ENCODE data around the gene PON2.
"Not testable (repeated sequence)": the region's sequence is repeated elsewhere in the genome, so short reads cannot be mapped to it uniquely, and the experiment has no call there.

PON2 gene

GRCh38 chr7:95434557-95435421 is at the start of gene PON2:
Gene PON2, minus strand, starts transcription at chr7:95435028. Its CDS starts 77 bp downstream, at chr7:95434951.
- DNase-seq: peak; percentile 95
- in situ Hi-C loops (cut with HindIII; ENCODE audit: low pct_ligation_motif_present, low pct_unique_long_range_greater_than_20kb, low sequenced_read_pairs): no loop called here

- in situ Hi-C loops (cut with HindIII; ENCODE audit: low pct_ligation_motif_present, low pct_unique_long_range_greater_than_20kb, low sequenced_read_pairs): loop anchor here (25.0 kb wide), 2 partner anchors 245 to 1045 kb away; no protein-coding TSS in a partner anchor
- no peak for DNase-seq
Observed at GRCh38 chr7:95482424-95482823, 47.6 kb upstream of the PON2 start.

DNA sequence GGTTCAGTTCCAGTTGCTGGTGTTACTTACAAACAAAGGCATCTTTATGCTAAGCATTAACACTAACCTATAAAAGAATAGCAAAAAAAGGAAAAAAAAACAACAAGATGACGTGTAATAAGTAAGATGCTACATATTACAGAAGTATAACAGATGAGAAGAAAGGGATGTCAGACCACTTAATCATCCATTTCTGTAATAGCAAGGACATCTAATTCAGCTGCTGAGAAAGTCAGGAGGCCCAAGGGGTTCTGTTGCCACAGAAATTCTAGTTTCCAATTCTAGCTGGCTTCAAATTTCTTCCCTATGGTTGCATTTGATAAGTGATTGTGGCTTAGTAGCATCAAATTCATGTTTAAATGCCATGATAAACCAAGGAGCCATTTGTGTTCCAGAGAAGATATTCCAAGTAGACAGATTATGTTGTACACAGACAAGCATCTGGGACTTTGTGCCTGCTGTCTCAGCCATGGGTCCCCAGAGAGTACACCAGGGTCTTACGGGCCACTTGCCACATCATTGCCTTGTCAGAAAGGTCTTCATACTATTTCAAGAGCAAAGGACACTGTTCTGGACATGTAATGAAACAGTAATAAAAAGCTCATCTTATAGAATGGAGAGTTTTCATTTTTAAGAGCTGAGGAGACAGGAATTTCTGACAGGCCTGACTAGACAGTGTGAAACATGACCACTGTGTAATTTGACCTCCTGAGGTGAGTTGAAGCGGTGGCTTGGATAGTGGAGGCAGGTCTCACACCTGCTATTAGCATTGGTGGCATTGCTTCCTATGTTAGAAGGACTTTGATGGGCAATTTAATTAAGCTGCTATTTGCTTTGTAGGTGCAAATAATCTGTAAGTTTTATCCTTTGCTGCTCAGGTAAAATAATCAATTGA is 46.7 kb upstream of the PON2 start:
- DNase-seq: no peak
- in situ Hi-C loops (cut with HindIII; ENCODE audit: low pct_ligation_motif_present, low pct_unique_long_range_greater_than_20kb, low sequenced_read_pairs): loop anchor here (25.0 kb wide), 2 partner anchors 244 to 1044 kb away; no protein-coding TSS in a partner anchor

- DNase-seq: no peak
- in situ Hi-C loops (cut with HindIII; ENCODE audit: low pct_ligation_motif_present, low pct_unique_long_range_greater_than_20kb, low sequenced_read_pairs): loop anchor here (25.0 kb wide), 2 partner anchors 243 to 1043 kb away; no protein-coding TSS in a partner anchor
Observed at GRCh38 chr7:95479992-95480624, 45.3 kb upstream of the PON2 start.

DNA sequence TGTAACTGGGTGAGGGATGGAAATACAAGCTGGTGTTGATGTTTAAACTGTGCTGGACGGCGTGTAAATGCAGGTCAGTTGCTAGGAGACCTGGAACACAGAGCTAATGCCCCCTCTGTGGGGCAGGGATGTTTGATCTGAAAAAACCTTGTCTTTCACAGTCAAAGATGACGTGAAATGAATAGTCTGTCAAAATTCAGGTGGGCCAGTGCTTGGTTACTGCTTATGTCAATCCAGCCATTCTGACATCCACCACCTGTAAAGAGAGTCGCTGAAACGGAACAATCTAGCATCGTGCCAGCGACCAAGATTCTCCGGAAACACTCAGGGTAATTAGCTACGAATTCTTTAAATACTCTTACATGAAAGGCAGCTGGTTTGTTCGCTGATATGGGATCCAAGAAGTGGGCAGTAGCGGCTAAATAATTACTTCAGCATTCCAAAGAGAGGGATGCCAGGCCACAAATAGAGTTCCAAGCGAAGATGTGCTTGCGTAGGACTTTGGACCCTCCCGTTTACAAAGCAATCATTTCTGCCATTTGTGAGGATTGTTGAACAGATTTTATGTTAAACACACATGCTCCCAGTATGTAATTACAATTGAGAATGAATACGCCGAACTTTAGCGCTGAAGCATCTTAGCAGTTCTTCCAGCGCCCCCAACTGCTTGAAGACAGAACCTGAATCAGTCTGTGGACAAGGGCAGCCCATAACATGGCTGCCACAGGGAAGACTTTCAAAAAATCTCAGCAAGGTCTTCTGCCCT is 43.6 kb upstream of the PON2 start:
- in situ Hi-C loops (cut with HindIII; ENCODE audit: low pct_ligation_motif_present, low pct_unique_long_range_greater_than_20kb, low sequenced_read_pairs): loop anchor here (25.0 kb wide), 2 partner anchors 241 to 1041 kb away; no protein-coding TSS in a partner anchor
- peak; percentile 73 for DNase-seq

DNA sequence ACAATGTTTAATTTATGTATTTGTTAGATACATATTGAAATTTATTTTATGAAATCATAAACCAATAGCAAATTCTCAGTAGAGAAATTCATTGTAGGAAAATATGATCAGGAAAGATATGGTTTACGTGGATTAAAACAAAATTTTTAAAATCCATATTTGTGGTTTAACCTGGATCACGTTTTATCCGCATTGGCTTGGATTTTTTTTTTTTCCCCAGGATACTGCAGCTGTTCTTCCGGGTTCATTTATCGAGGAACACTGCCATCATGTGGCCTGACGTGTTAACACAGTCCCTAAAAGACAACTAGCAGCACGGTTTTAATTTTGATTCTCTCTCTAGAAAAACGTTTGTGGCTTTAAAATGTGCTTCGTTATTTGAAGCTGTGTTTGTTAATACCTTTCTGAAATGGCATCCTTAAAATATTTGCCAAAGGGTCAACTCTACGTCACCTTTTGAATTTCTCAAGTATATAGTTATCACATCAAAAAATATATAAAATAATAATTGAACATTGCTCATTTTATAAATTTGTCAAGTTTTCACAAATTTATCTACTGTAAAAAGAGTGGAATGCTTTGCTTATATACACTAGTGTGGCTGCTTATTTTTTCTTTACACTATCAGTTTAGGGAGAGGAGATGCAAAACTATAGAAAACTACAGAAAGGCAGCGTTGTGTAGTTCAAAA is 42.2 kb upstream of the PON2 start:
- DNase-seq: peak; percentile 87
- in situ Hi-C loops (cut with HindIII; ENCODE audit: low pct_ligation_motif_present, low pct_unique_long_range_greater_than_20kb, low sequenced_read_pairs): loop anchor here (25.0 kb wide), 2 partner anchors 240 to 1040 kb away; no protein-coding TSS in a partner anchor

DNA sequence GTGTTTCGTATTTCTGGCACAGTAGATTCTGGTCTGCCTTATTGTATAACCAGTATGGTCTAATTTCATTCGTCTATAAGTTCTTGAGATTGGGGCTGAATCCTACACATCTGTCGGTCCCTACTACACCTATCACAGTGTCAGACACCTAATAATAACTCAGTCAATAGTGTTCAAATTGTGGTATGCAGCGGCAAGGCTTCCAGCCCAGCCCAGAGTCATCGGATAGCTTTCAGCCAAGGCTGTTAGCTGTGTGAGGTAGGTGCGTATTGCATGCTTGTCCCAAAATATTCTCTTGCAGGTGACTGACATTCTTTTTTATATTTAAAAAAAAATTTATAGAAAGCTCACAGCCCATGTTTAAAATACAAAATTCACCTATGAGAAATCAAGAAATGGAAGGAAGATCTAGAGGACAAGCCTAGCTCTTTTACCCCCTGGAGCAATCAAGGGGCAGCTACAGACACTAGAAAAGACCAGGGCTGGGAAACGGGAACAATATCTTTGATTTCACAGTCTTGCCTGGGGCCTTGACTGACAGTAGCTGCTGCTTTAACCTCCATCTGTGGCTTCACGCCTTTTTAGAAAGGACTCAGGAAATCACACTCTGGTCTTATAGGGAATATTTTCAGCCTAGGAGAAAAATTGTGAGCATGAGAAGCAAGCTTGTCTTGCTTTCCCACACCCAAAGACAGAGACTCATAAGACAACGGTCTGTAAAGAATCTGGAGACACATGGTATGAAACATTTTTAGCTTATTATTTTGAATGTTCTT is 41.4 kb upstream of the PON2 start:
- in situ Hi-C loops (cut with HindIII; ENCODE audit: low pct_ligation_motif_present, low pct_unique_long_range_greater_than_20kb, low sequenced_read_pairs): loop anchor here (25.0 kb wide), 2 partner anchors 239 to 1039 kb away; no protein-coding TSS in a partner anchor
- no peak for DNase-seq

- in situ Hi-C loops (cut with HindIII; ENCODE audit: low pct_ligation_motif_present, low pct_unique_long_range_greater_than_20kb, low sequenced_read_pairs): no loop called here
- DNase-seq: peak; percentile 19
Observed at GRCh38 chr7:95473276-95473985, 38.6 kb upstream of the PON2 start.

DNA sequence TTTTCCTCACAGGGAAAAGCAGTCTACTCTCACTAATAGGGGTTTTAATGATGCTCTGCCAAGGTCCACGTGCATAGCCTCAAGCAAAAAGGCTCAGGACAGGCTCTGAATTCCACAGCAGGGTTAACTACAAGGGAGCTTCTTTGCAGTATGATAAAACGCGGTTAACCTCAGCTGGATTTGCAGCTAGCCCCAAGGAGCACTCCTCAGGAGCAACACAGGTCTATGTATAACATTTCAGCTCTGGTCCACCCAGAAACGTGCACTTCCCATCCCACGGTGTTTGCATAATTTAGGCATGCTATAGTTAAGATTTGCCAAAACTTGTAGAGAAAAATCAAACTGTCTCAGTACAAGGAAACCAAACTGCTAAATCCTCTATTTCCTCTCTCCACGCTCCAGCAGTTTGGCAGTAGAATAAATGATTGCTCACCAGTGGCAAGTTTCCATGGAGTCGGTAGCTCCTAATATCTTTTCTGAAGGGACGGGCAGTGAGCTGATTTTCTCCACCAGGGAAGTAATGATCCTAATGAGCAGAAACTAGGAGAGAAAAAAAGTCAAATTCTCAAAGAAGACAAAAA is 37.8 kb upstream of the PON2 start:
- DNase-seq: peak; percentile 89
- in situ Hi-C loops (cut with HindIII; ENCODE audit: low pct_ligation_motif_present, low pct_unique_long_range_greater_than_20kb, low sequenced_read_pairs): no loop called here

- DNase-seq: no peak
- in situ Hi-C loops (cut with HindIII; ENCODE audit: low pct_ligation_motif_present, low pct_unique_long_range_greater_than_20kb, low sequenced_read_pairs): no loop called here
Observed at GRCh38 chr7:95471071-95471470, 36.2 kb upstream of the PON2 start.

- in situ Hi-C loops (cut with HindIII; ENCODE audit: low pct_ligation_motif_present, low pct_unique_long_range_greater_than_20kb, low sequenced_read_pairs): no loop called here
- DNase-seq: peak; percentile 44
Observed at GRCh38 chr7:95470452-95470851, 35.6 kb upstream of the PON2 start.

DNA sequence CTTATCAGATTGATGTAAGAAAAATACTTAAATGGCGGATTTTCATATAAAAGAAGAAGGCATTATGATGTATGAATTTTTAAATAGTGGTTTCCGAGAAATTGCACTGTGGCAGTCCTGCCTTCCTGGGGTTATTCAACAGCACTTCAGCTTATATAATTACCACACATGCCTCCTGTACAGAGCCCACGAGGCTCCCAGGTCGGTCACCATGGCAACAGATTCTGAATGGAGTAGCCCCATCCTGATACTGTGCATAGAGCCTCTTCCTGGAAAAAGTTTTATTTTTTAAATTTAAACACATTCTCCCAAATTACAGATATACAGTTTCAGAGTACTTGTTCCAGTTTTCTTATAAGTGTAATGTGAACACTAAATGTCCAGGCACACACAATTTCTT is 35.0 kb upstream of the PON2 start:
- no peak for DNase-seq
- in situ Hi-C loops (cut with HindIII; ENCODE audit: low pct_ligation_motif_present, low pct_unique_long_range_greater_than_20kb, low sequenced_read_pairs): no loop called here

GRCh38 chr7:95469187-95469586 is 34.4 kb upstream of the PON2 start:
- in situ Hi-C loops (cut with HindIII; ENCODE audit: low pct_ligation_motif_present, low pct_unique_long_range_greater_than_20kb, low sequenced_read_pairs): no loop called here
- DNase-seq: no peak

DNA sequence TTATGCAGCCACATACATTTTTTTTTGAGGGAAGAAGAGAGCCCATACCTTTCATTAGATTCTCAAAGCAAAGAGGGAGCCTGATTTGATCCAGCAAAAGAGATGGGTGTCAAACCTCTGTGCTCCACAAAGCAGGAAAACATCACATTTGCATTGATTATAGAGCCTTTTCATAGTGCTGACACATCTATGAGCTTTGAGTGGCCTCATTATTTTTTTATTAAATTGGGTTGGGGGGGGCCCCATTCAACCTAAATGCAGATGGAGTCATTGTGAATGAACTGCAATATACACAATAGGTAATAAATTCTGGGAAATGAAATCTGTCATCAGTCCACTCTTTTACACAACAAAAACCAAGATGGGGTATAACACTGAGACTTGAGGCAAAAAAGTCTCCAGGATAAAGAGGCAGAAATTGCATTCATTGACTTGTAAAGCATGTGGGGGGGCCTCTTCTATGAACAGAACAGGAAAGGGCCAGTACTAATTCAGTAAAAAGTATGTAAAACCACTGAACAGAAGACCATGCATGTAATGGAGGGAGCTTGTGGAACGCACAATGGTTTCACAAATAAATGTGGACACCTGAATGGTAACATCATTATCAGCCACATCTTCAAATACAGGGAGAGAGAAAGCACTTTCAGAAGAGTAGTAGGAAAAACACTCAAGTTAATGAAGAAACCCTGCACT is 33.2 kb upstream of the PON2 start:
- in situ Hi-C loops (cut with HindIII; ENCODE audit: low pct_ligation_motif_present, low pct_unique_long_range_greater_than_20kb, low sequenced_read_pairs): no loop called here
- no peak for DNase-seq

DNA sequence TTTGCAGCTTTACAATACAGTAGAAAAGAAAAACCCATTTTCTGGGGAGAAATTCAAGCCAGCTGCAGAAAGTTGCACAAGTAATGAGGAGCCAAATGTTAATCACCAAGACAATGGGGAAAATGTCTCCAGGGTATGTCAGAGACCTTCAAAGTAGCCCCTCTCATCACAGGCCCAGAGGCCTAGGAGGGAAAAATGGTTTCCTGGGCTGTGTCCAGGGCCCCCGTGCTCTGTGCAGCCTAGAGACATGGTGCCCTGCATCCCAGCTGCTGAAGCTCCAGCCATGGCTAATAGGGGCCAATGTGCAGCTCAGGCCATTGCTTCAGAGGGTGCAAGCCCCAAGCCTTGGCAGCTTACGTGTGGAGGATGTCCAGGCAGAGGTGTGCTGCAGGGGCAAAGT is 25.8 kb upstream of the PON2 start:
- DNase-seq; in situ Hi-C loops (cut with HindIII; ENCODE audit: low pct_ligation_motif_present, low pct_unique_long_range_greater_than_20kb, low sequenced_read_pairs): not testable (repeated sequence)
